Midbrain (tissue), 1 donor: ENCODE data around the gene CLTA.
"Not testable (repeated sequence)": the region's sequence is repeated elsewhere in the genome, so short reads cannot be mapped to it uniquely, and the experiment has no call there.

ENCODE experiments used
- DNase-seq: peaks from one replicate; lab custom pipeline; 2025; lab: John Stamatoyannopoulos, UW

Gene CLTA

DNA sequence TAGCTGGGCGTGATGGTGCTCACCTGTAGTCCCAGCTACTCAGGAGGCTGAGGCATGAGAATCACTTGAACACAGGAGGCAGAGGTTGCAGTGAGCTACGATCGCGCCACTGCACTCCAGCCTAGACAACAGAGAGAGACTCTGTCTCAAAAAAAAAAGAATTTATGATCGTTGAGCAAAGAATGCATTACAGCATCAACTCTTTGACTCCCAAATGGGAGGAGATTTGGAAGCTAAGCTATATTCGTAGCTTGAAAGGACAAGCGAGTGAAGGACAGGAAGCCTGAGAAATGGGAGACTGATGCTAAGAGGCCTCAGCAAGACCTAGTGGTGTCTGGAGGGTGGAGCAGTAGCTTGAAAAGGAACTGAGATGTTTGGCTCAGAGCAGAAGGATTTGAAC, 31.8 kb upstream of the CLTA start:
- no peak for DNase-seq

DNA sequence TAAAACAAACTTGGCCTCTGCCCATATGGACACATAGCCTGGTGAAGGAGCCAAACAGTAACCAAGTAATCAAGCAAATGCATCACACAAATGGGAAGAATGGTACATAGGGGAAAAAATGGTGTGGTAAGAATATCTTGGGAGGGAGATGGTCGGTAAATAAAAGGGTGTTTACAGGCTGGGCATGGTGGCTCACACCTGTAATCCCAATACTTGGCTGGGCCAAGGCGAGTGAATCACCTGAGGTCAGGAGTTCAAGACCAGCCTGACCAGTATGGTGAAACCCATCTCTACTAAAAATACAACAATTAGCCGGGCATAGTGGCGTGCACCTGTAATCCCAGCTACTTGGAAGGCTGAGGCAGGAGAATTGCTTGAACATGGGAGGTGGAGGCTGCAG, 31.2 kb upstream of the CLTA start:
- not testable (repeated sequence) for DNase-seq

DNA sequence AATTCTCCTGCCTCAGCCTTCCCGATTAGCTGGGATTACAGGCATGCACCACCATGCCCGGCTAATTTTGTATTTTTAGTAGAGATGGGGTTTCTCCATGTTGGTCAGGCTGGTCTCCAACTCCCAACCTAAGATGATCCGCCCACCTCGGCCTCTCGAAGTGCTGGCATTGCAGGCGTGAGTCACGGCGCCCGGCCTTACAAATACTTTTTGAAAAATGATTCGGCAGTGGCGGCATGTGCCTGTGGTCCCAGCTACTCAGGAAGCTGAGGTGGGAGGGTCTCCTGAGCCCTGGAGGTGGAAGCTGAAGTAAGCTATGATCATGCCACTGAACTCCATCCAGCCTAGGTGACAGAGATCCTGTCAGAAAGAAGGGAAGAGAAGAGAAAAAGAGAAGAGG, 30.6 kb upstream of the CLTA start:
- DNase-seq = not testable (repeated sequence)

DNA sequence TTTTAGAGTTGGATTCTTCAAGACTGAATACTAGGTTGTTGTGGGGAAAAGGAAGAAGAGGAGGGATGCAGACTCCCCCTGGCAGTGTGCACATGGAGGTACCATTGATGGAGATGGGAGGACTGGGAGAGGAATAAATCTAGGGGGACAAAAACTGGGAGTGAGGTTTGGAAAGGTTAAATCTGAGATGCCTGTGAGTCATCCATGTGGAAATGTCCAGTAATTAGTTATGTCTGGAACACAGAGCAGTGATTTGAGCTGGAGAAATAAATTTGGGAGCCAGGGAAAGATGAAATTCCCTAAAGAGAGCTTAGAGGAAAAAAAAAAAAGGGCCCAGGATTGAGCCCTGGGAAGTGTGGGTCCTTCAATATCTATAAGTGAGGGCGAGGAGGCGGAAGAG, 29.5 kb upstream of the CLTA start:
- DNase-seq = no peak

DNA sequence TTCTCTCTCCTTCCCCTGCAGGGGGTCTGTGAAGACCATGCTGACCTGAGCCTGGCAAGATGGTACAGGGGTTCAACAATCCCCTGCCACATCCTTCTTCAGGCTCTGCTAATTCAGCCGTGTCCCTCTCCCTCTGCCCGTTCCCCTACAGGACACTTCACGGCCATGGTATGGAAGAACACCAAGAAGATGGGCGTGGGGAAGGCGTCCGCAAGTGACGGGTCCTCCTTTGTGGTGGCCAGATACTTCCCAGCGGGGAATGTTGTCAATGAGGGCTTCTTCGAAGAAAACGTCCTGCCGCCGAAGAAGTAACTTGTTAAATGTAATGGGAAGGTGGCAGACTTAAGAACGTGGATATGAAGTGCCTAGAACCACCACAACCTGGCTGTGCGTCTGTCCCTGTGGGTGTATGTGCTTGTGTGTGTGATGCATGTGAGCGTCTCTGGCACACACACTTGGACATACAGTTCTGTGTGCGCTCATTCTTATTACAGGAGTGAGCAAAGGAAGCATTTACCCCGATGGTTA, 28.4 kb upstream of the CLTA start:
- no peak for DNase-seq

DNA sequence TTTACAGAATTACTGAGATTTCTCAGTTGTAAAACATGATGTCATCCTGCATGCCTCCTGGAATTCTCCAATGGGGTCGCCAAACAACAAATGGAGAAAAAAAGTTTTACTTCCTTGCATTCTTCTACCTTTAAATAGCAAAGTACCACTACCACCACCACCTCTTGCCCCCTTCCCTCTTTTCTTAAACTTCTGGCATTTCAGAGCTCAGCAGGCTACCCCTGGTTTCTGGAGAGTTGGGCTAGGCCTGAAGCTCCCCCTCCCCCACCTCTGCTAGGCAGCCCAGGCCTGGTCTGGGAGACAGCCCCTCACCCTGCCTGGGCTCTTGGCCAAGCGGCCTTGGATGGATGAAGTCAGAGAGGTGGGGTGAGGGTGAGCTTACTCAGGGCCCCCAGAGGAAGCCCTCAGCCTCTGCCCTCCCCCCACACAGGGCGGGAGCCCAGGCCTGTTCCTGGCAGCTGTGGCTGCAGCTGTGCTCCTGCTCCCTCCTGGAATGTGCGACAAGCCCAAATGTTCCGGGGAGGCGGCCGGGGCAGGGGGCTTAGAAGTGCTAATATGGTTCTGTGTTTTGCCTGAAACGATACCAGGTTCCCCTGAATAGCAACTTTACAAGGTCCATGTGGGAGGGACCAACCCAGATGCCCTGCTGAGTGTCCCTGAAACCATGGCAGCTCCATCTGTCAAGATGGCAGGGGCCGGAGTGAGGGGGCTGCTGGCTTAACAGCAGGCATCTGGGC, 27.5 kb upstream of the CLTA start:
- peak; percentile 61 for DNase-seq

DNA sequence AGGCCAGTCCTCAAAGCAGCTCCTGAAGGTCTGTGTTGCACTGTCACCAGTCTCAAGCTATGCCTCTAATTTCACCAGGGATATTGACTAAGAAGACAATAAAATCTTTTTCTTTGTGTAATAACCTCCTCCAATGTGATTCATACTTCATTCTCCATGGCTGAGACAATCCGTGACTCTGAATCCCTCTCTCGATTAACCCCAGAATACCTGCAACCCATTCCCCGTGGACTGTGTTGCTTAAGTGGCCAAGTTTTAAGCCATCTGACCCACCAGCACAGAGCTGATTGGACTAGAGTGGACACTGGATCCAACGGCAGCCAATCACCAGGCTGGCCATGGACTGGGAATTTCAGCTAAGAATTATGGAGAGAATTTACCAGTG, 26.9 kb upstream of the CLTA start:
- no peak for DNase-seq

DNA sequence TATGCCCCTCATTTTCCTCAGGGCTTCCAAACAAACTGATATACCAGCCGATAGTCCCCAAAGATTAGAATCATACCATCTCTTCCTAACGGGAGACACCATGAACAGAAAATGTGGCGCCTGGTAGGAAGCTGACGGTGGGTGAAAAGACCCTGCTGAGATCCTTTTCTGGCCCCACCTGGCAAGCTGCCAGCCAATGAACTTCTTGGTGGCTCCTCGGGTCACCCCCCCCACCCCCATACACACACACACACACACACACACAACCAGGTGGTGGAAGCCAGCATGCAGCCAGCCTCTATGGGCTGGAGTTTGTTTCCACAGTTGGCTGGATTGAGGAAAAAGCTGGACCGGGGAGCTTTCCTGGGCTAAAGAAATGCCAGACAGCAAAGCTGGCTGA, 26.3 kb upstream of the CLTA start:
- no peak for DNase-seq

DNA sequence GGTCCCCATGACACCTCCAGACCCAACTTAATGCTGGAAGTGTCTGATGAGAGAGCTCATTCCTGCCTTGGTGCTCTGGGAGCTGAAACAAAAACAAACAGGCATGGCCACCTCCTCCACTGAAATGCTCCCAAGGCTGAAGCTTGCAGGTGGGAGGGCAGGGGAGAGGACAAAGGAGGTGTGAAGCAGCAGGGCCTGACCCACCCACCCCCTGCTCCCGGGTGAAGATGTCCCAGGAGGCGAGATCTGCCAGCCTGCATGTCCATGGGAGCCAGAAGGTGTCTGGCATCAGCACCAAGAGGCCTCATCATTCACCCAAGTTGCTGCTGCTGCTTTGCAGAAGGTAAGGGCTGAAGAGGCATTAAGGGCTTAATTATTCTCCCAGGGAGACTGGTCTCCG, 25.7 kb upstream of the CLTA start:
- no peak for DNase-seq

DNA sequence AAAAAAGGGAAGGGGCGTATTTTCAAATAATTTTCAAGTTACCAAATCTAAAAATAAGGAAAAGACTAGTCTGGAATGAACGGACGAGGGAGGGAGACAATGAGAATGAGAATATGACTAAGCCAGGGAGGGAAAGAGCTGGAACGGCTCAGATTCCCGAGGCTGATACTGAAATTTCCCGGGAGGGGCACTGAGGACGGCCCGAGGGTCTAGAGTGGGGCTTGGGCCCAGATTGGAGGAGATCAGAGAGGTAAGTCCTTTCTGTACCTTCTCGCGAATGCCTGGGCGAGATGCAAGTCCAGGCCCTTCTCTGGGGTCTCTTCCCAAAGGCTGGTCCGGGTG, 24.9 kb upstream of the CLTA start:
- DNase-seq = no peak

DNA sequence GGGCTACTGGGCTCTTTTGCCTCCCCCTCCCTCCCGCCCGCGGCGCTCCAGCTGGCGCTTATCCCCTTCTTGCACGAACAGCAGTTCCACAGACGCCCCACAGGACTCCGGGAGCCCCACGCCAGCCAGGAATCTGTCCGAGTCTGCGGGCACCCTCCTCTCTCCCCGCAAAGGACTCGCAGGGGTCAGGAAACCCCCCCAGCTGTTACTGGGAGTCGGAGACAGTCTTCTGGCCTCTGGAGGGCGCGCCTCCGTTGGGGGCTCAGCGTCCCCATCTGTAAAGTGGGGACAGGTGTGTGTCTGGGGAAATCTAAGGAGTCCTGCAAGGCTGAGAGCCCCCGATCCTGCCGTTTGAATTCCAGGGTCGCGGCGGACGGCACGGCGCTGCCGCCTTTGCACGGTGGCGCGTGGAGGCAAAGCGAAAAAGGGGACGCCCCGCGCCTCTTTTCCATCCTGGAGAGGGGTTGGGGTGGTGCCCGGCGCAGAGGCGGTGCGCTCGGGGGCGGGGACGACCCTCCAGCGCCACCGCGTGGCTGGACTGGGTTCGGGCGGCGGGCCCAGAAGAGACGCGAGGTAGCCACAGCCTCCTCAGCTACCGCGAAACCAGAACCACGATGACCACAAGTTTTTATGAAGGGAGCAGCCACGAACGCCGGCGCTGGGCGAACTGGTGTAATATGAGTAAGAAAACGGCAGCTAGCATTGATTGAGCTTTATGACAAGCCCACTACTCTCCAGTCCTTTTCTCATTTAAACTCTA, 24.4 kb upstream of the CLTA start:
- peak; percentile 83 for DNase-seq

DNA sequence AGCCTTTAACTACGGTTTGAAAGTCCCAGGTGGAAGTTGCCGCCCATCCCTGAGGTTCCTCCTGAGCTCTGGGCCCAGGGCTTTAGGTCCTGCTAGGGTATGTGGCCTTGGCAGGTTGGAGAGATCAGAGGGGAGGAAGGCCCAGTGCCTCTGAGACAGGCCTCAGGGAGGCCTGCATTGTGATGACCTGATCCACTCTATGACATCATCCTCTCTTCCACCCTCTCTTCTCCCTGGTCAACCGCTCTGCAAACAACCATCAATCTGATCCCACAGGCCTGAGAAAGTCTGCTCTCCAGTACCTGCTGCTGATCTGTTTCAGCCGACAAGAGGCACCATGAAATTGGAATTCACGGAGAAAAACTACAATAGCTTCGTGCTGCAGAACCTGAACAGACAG, 21.6 kb upstream of the CLTA start, which contains the start of gene CCIN:
TSS of gene CCIN (plus strand) at position 223 of the 400 bp plus-strand sequence. CDS start at position 338, 115 bp downstream.
- DNase-seq = no peak

DNA sequence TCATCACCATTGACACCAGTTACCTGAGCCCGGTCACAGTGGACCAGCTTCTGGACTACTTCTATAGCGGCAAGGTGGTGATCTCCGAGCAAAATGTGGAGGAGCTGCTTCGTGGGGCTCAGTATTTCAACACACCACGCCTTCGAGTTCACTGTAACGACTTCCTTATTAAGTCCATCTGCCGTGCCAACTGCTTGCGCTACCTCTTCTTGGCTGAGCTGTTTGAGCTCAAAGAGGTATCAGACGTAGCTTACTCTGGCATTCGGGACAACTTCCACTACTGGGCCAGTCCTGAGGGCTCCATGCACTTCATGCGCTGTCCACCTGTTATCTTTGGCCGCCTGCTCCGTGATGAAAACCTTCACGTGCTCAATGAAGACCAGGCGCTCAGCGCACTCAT, 21.0 kb upstream of the CLTA start:
- no peak for DNase-seq

DNA sequence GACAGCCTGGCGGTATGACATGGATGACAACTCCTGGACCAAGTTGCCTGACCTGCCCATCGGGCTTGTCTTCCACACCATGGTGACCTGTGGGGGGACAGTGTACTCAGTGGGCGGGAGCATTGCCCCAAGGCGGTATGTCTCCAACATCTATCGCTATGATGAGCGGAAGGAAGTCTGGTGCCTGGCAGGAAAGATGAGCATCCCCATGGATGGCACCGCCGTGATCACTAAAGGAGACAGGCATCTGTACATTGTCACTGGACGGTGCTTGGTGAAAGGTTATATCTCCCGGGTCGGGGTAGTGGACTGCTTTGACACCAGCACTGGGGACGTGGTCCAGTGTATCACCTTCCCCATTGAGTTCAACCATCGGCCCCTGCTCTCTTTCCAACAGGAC, 20.2 kb upstream of the CLTA start:
- DNase-seq = no peak

DNA sequence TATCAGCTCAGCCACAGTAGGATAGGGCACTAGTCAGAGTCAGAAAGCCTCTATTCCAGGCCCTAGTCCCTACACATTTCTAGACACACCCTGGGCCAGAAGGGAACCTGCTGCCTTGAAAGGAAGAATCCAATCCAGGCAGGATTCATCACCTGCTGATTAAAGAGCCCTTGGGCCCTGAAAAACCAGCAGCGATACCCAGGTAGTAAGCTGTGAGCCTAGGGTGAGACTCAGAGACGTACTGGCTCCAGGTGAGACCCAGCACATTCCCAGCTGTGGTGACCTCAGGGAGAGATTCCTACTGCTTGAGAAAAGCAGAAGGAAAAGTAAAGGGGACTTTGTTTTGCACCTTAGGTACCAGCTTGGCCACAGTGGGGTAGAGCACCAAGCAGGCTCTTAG, 16.9 kb upstream of the CLTA start:
- DNase-seq = no peak

DNA sequence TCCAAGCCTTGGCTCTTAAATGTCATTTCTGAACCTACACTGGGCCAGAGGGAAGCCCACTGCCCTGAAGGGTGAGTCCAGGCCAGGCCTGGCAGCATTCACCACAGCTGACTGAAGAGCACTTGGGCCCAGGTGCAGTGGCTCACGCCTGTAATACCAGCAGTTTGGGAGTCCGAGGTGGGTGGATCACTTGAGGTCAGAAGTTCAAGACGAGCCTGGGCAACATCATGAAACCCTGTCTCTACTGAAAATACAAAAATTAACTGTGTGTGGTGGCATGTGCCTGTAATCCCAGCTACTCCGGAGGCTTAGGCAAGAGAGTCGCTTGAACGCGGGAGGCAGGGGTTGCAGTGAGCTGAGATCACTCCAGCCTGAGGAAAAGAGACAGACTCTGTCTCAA, 16.4 kb upstream of the CLTA start:
- no peak for DNase-seq

DNA sequence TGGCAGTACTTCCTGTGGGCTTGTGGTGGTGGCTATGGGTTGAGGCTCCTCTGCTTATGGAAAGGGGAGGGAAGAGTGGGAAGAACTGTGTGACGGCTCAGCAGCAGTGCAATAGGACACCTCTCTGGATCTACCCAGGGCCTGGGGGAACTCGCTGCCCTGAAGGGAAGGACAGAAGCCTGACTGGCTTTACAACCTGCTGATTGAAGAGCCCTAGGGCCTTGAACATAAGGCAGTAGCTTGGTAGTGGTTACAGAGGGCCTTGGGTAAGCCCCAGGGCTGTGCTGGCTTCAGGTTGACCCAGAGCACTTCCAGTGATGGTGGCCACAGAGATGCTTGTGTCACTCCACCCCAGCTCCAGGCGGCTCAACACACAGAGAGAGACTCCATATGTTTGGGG, 16.0 kb upstream of the CLTA start:
- DNase-seq = no peak

DNA sequence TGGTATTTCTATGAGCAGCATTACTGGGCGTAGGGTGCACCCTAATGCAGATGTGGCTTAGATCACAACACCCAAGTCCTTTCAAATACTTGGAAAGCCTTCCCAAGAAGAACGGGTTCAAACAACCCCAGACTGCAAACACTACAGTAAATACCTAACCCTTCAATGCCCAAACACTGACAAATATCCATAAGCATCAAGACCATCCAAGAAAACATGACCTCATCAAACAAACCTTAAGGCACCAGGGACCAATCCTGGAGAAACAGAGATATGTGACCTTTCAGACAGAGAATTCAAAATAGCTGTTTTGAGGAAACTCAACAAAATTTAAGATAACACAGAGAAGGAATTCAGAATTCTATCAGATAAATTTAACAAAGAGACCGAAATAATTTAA, 15.5 kb upstream of the CLTA start:
- not testable (repeated sequence) for DNase-seq

DNA sequence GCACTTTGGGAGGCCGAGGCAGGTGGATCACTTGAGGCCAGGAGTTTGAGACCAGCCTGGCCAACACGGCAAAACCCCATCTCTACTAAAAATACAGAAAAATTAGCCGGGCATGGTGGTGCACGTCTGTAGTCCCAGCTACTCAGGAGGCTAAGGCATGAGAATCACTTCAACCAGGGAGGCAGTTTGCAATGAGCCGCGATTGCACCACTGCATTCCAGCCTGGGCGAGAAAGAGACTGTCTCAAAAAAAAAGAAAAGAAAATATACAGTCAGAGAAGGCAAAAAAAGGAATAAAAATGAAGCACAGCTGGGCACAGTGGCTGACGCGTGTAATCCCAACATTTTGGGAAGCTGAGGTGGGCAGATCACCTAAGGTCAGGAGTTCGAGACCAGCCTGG, 14.2 kb upstream of the CLTA start:
- not testable (repeated sequence) for DNase-seq

DNA sequence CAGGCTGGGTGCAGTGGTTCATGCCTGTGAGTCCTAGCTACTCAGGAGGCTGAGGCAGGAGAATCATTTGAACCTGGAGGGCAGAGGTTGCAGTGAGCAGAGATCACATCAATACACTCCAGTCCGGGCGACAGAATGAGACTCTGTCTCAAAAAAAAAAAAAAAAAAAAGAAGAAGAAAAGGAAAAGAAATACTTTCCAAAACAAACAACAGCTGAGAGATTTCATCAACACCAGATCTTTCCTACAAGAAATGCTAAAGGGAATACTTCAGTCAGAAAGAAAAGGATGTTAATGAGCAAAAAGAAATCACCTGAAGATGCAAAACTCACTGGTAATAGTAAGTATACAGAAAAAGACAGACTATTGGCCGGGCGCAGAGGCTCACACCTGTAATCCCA, 13.2 kb upstream of the CLTA start:
- no peak for DNase-seq

DNA sequence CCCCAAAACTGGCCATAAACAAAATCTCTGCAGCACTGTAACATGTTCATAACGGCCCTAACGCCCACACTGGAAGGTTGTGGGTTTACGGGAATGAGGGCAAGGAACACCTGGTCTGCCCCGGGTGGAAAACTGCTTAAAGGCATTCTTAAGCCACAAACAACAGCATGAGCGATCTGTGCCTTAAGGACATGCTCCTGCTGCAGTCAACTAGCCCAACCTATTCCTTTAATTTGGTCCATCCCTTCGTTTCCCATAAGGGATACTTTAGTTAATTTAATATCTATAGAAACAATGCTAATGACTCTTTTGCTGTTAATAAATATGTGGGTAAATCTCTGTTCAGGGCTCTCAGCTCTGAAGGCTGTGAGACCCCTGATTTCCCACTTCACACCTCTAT, 10.5 kb upstream of the CLTA start:
- not testable (repeated sequence) for DNase-seq

DNA sequence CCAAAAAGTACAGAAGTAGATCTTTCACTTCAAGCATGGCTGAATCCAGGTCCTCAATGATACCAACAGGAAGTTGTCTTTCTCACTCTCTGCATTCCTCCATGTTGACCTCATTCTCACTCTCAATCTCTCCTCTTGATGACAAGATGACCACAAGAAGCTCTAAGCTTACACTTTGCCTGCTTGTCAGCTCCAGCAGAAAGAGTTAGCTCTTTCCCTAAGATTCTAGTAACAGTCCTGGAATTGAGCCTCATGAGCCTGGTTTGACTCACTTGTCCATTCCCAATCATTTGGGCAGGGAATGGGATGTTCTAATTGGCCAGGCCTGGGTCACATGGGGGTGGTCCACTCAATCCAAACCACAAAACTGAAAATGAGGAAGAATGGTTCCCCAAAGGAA, 3.3 kb upstream of the CLTA start:
- no peak for DNase-seq

DNA sequence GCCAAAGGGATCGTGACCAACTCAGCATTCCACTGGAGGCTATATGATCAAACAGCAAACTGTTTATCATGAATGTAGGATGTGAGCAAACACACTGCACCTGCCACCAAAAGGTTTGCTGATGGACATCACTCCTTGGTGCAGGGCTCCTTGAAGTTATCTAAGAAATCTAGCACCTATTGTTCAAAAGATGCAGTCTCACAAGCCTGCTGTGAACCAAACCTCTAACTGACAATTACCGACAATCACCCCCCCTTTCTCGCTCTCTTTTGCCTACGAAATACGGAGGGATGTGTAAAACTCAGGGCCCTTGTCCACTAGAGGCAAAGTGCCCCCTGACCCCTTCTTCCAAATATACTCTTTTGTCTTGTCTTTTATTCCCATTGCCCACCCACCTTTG, 2.5 kb upstream of the CLTA start:
- DNase-seq = no peak

DNA sequence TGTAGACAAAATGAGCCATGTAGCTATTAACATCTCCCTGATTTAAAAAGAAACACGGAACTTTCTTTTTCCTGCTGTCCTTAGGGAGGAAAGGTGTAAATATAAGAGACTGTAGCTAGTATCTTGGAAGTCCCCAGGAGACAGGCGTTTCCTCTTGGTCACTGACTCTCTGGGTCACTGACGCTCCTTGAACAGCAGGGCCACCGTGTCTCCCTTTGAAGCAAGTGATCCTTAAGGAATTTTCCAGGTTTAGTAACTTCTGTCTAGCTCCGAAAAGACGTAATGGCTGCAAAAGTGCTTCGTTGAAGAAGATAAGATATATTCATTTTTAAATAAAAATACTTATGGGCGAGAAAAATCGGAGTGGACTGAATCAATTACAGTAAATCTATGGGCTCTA, 745 bp upstream of the CLTA start:
- no peak for DNase-seq
